GM19239 (cell line): Measurements from ENCODE around the gene KIAA1755.
"Not testable (repeated sequence)": the region's sequence is repeated elsewhere in the genome, so short reads cannot be mapped to it uniquely, and the experiment has no call there.

Experiments used
- DNase-seq: peaks from one replicate; pipeline ENCODE4 v3.0.0; 2011; ENCODE audit warnings: low spot score; ENCODE audit not compliant: insufficient read length
- FAIRE-seq: peaks from 2 replicates; lab custom pipeline; 2011; peaks lifted over from hg19 to GRCh38; lab: Jason Lieb, UNC

Gene KIAA1755

DNA sequence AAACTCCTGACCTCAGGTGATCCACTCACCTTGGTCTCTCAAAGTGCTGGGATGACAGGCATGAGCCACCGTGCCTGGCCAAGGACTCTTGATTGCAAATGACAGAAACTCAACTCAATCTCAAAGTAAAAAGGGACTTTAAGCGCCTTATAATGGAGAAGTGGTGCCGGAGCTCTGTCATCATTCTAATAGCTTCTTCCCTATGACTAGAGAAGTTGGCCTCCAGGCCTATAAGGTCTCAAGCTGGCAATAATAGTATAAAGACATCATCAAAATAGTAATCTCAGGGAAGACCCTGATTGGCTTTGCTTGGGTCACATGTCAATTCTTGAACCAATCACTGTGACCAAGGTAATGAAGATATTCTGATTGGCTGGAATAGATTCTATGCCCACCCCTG lies 8.5 kb upstream of the KIAA1755 start:
- FAIRE-seq, result no peak
- DNase-seq, result no peak

- DNase-seq, result no peak
- no peak for FAIRE-seq
Observed at GRCh38 chr20:38267901-38268514, 7.5 kb upstream of the KIAA1755 start.

GRCh38 chr20:38267296-38267695 lies 6.8 kb upstream of the KIAA1755 start:
- DNase-seq, result no peak
- no peak for FAIRE-seq

DNA sequence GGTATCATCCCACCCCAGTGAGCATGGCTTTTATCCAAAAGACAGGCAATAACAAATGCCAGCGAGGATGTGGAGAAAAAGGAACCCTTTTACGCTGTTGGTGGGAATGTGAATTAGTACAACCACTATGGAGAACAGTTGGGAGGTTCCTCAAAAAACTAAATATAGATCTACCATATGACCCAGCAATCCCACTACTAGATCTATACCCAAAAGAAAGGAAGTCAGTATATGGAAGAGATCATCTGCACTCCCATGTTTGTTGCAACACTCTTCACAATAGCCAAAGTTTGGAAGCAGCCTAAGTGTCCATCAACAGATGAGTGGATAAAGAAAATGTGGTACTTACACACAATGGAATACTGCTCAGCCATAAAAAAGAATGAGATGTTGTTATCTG lies 5.9 kb upstream of the KIAA1755 start:
- DNase-seq (no peak), FAIRE-seq (no peak)

DNA sequence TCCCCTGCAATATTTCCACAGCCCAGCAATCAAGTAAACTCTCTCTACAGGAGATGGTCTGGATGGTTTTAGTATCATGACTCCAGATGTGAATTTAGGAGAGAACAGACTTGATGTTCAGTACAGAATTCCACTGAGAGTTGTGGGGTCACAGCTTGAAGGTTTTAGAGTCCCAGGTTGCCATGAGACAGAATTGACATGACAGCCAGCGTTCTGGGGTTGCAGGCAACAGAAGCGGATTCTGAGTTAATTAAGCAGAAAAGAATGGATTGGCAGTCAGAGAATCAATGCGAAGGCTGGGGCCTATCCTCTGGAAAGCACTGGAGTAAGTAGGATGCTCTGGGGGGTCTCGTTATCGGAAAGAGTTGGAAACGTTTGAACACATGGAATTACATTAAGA lies 2.4 kb upstream of the KIAA1755 start:
- no peak for FAIRE-seq
- no peak for DNase-seq

GRCh38 chr20:38261054-38261390 lies 487 bp upstream of the KIAA1755 start:
- FAIRE-seq, result no peak

DNA sequence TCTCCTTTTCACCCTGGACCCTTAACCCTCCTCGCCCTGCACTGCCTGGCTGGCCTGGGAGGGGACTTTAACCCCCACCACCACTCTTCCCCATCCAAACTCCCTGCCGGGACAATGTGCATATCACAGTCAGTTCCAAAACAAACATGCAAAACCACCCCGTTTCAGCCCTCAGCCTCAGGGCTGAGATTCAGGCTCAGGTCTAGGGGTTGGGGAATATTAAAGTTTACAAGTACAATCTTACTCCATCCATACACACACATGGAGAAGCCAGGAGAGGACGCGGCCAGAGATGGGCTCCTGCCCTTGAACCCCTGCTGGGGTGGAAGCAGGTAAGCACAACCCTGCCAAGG lies 534 bp downstream of the KIAA1755 start:
- FAIRE-seq (no peak), DNase-seq (no peak)

More at GRCh38 chr20:38261054-38261390, 487 bp upstream of the KIAA1755 start:
- DNase-seq, result no peak

GRCh38 chr20:38258545-38259215 lies 1.9 kb downstream of the KIAA1755 start:
- DNase-seq (no peak), FAIRE-seq (no peak)

DNA sequence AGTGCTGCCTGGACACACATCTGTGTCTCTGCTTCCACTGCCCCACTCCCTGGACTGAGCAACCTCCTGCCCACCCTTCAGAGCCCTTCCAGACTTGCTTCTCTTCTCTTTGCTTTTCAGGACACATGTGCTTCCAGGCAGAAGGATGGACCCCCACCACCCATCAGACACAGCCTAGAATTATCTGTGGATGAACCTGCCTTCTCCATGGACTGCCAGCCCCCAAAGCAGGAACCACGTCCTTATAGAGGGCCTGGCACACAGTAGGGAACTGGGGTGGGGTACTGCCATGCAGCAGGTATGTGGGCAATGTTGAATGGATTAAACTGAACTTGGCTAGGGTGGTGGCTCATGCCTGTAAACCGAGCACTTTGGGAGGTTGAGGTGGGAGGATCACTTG lies 3.6 kb downstream of the KIAA1755 start:
- FAIRE-seq (no peak), DNase-seq (no peak)

DNA sequence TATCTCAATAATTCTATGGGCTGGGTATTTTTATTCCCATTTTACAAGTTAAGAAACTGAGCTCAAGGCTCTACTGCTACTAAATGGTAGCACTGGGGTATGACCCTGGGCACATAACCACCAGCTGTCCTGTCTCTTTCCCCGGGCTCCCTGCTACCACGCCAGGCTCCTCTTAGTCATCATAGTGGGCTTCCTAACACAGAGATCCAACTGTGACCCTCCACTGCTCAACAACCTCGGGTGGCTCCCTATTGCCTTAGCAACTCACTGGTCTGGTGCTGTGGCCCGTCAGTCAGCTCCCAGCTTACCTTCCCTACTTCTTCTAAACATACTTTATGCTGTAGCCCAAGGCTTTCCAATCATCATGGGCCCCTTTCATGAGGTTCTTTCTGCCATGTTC lies 4.5 kb downstream of the KIAA1755 start:
- FAIRE-seq, result no peak
- no peak for DNase-seq

GRCh38 chr20:38255393-38255792 lies 5.1 kb downstream of the KIAA1755 start:
- no peak for DNase-seq
- FAIRE-seq, result no peak

- FAIRE-seq, DNase-seq: not testable (repeated sequence)
Observed at GRCh38 chr20:38254621-38255020, 5.9 kb downstream of the KIAA1755 start.

DNA sequence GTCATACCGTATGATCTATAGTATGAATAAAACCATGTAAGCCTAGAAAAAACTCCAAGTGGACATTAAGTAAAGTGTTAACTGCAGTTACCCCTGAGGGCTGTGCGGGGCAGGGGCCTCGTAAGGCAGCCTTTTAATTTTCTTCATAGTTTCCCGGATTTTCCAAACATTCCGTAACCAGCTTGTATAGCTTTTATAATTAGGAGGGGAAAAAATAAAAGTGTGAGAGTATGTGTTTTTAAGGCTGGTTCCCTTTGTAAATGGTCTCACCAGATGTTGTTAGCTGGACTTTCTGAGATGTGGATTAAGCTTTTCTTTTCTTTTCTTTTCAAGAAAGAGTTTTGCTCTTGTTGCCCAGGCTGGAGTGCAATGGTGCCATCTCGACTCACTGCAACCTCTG lies 7.0 kb downstream of the KIAA1755 start:
- FAIRE-seq, result no peak
- DNase-seq, result no peak

GRCh38 chr20:38252292-38253288 lies 7.9 kb downstream of the KIAA1755 start:
- DNase-seq (no peak), FAIRE-seq (no peak)

DNA sequence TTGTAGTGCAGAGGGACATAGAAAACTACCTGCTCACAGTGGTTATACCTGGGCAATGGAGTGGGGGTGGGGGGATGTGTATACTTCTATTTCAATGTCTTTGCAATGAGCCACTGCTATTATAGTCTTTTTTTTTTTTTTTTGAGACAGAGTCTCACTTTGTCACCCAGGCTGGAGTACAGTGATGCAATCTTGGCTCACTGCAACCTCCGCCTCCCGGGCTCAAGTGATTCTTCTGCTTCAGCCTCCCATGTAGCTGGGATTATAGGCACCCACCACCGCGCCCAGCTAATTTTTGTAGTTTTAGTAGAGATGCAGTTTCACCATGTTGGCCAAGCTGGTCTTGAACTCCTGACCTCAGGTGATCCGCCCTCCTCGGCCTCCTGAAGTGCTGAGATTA lies 9.1 kb downstream of the KIAA1755 start:
- FAIRE-seq, DNase-seq: not testable (repeated sequence)

DNA sequence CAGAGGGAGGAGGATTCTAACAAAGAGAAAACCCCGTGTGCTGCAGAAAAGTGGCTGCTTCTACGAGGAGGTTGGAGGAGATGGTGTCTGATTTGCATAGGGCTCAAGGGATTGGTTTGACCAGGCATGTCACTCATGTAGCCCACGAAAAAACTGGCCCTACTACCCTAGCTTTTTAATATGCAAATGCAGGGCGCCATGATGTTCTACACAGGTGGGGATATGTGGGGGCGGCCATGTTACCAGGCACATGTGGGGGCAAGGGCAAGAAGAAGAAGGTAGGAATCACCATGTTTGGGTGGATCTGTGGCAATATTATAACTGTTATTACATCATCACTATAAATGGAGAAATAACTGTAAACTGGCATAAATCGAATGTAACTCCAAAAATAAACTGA lies 9.9 kb downstream of the KIAA1755 start:
- FAIRE-seq, result no peak

GRCh38 chr20:38249536-38250310 lies 10.8 kb downstream of the KIAA1755 start:
- DNase-seq, result no peak
- FAIRE-seq, result no peak

More for the DNA sequence above, 9.9 kb downstream of the KIAA1755 start:
- no peak for DNase-seq

GRCh38 chr20:38248133-38248532 lies 12.4 kb downstream of the KIAA1755 start:
- DNase-seq, result no peak
- no peak for FAIRE-seq

DNA sequence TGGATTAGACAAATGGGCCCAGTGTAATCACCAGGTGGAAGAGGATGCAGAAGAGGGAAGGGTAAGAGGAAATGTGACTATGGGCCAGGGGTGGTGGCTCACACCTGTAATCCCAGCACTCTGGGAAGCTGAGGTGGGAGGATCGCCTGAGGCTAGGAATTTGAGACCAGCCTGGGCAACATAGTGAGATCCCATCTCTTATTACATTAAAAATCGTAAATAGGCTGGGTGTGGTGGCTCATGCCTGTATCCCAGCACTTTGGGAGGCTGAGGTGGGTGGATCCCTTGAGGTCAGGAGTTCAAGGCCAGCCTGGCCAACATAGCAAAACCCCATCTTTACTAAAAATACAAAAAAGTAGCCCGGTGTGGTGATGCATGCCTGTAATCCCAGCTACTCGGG lies 12.8 kb downstream of the KIAA1755 start:
- not testable (repeated sequence) for DNase-seq, FAIRE-seq

DNA sequence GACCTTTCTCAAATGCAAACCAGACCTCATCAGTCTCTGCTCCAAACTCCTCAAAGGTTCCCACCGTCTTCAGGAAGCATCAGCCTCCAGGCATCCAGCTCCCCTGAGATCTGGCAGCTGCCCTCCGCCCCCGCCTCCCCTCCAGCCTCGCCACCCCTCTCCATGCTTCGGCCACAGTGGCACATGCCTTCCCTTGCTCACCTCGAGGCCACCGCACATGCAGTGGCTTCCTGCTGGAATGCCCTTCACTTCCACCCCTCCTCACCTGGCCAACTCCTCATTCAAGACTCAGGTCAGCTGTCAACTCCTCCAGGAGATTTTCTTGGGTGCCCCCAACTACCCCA lies 13.4 kb downstream of the KIAA1755 start:
- DNase-seq (no peak), FAIRE-seq (no peak)
